ENCODE data around the gene SUPT4H1. TPM values are rescaled to one million over a fixed set of nuclear protein-coding genes. Genes with fewer than 3 reads are reported as not detected.

The SUPT4H1 gene
- total RNA-seq, 1 experiment from 2014 or later: 70.9 TPM

DNA sequence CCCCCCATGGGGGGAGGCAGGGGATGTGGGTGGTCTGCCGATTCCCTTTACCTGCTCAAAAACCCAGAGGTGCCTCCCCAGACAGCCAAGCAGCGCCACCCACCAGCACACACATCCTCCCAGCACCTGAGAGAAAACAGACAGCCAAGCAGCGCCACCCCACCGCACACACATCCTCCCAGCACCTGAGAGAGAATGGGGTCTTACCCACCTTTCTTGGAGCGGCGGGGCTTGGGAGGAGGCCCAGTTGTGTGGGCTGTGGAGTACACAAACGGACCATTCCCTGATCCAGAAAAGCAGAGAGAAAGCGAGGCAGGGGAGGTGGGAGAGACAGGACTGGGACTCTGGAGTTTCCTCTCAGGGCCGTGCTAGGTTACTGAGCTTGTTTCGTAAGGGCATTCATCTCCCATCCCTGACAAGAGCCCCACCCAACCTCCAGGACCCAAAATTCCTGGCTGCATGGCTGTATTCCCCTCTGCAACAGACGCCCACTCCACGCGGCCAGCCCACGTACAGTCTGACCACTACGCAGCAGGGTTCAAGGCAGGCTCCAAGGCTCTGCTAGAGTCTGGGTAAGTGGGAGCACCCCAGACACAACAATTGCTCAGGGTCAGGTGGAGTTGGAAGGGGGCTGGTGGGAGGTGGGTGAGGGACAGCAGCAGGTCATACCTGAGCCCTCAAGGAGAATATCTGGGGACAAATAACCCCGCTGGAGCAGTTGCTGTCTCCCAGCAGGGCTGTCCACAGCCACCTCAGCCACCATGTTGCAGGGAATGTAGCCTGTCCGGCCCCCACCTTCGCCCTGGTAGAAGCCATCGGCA is 45.7 kb downstream of the SUPT4H1 start:
- no peaks in the 10 kb centered on the region for H3K9me3 Mint-ChIP-seq (ENCODE audit: unreplicated experiment)
- no peaks in the 10 kb centered on the region for H3K27me3 ChIP-seq (replicated peaks; ENCODE audit: control insufficient read depth, insufficient read depth, low read length)
- POLR2A ChIA-PET: no interaction called here

DNA sequence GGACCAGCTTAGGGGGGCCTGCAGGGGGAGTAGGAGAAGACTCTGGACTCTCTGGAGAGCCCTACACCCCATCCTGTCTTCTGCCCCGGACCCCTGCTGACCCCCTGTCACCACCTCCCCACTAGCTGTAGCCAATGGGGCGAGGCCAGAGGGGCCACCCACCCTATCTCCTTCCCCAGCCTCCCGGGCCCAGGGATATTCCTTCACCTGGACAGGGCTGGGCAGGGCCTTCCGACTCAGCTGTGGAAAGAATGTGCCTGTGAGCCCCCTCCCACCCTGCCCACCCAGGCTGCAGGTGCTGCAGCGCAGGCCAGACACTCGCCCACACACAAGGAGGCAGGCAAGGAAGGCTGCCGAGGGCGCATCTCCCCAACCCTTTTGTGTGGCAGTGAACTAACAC is 46.4 kb downstream of the SUPT4H1 start:
- Histone ChIP-seq H3K27me3 (replicated peaks; ENCODE audit: control insufficient read depth, insufficient read depth, low read length) (no peaks in the 10 kb centered on the region), H3K36me3 (ENCODE audit: control insufficient read depth, insufficient read depth, low read length) (no peaks in the 10 kb centered on the region), H3K4me1 (no peaks in the 10 kb centered on the region), H3K4me3 (ENCODE audit: low read depth, low read length) (no peak overlapping the region), H3K9me3 (no peaks in the 10 kb centered on the region)
- H3K9me3 Mint-ChIP-seq (ENCODE audit: unreplicated experiment): no peaks in the 10 kb centered on the region
- H3K27me3 Mint-ChIP-seq (ENCODE audit: insufficient read depth, unreplicated experiment): no peaks in the 10 kb centered on the region
- no peak for TF ChIP-seq CTCF (IDR thresholded peaks at IDR 0.05; ENCODE audit: insufficient read depth in 1 of 2, low read depth in 1 of 2, low read length in 1 of 2, severe bottlenecking in 1 of 2, unreplicated experiment in 1 of 2)
- DNase-seq: no peak
- no peak overlapping the region for H3K27ac Mint-ChIP-seq (ENCODE audit: unreplicated experiment)
- no peak overlapping the region for H3K4me3 Mint-ChIP-seq (ENCODE audit: unreplicated experiment)
- peaks cover 5% of the 10 kb centered on the region for H3K4me1 Mint-ChIP-seq (ENCODE audit: low read depth, unreplicated experiment)
- no peaks in the 10 kb centered on the region for H3K36me3 Mint-ChIP-seq (ENCODE audit: insufficient read depth, unreplicated experiment)
- BruUV-seq (replicated peaks): no TSS peak
- intact Hi-C loops (cut with micrococcal nuclease; ENCODE audit: unreplicated experiment): no loop called here
- CTCF ChIA-PET: interaction anchor here (0.8 to 3.2 kb wide), 4 partner anchors 12 to 134 kb away, joined by 5 to 16 read pairs (median 10); partner anchors contain the start of genes MPO and RNF43
- POLR2A ChIA-PET: no interaction called here

More for the DNA sequence above, 45.7 kb downstream of the SUPT4H1 start:
- BruUV-seq (replicated peaks): no TSS peak
- H3K4me1 ChIP-seq: no peaks in the 10 kb centered on the region
- H3K9me3 ChIP-seq: no peaks in the 10 kb centered on the region
- peaks cover 5% of the 10 kb centered on the region for H3K4me1 Mint-ChIP-seq (ENCODE audit: low read depth, unreplicated experiment)
- intact Hi-C loops (cut with micrococcal nuclease; ENCODE audit: unreplicated experiment): no loop called here
- TF ChIP-seq CTCF (IDR thresholded peaks at IDR 0.05; ENCODE audit: insufficient read depth in 1 of 2, low read depth in 1 of 2, low read length in 1 of 2, severe bottlenecking in 1 of 2, unreplicated experiment in 1 of 2): no peak
- H3K36me3 ChIP-seq (ENCODE audit: control insufficient read depth, insufficient read depth, low read length): no peaks in the 10 kb centered on the region
- no peak for DNase-seq
- H3K27me3 Mint-ChIP-seq (ENCODE audit: insufficient read depth, unreplicated experiment): no peaks in the 10 kb centered on the region
- no peak overlapping the region for H3K4me3 ChIP-seq (ENCODE audit: low read depth, low read length)
- CTCF ChIA-PET: interaction anchor here (0.5 to 3.2 kb wide), 3 partner anchors 11 to 144 kb away, joined by 5 to 16 read pairs (median 7); no protein-coding TSS in a partner anchor
- no peaks in the 10 kb centered on the region for H3K36me3 Mint-ChIP-seq (ENCODE audit: insufficient read depth, unreplicated experiment)
- no peak overlapping the region for H3K27ac Mint-ChIP-seq (ENCODE audit: unreplicated experiment)
- H3K4me3 Mint-ChIP-seq (ENCODE audit: unreplicated experiment): no peak overlapping the region

GRCh38 chr17:58304750-58305486 is 47.1 kb downstream of the SUPT4H1 start:
- Mint-ChIP-seq H3K4me1 (ENCODE audit: low read depth, unreplicated experiment) (peaks cover 5% of the 10 kb centered on the region), H3K36me3 (ENCODE audit: insufficient read depth, unreplicated experiment) (no peaks in the 10 kb centered on the region), H3K27me3 (ENCODE audit: insufficient read depth, unreplicated experiment) (no peaks in the 10 kb centered on the region), H3K4me3 (ENCODE audit: unreplicated experiment) (no peak overlapping the region), H3K9me3 (ENCODE audit: unreplicated experiment) (no peaks in the 10 kb centered on the region), H3K27ac (ENCODE audit: unreplicated experiment) (no peak overlapping the region)
- H3K27me3 ChIP-seq (replicated peaks; ENCODE audit: control insufficient read depth, insufficient read depth, low read length): no peaks in the 10 kb centered on the region
- no TSS peak for BruUV-seq (replicated peaks)
- POLR2A ChIA-PET: no interaction called here
- no peaks in the 10 kb centered on the region for H3K4me1 ChIP-seq
- no peak for TF ChIP-seq CTCF (IDR thresholded peaks at IDR 0.05; ENCODE audit: insufficient read depth in 1 of 2, low read depth in 1 of 2, low read length in 1 of 2, severe bottlenecking in 1 of 2, unreplicated experiment in 1 of 2)
- H3K9me3 ChIP-seq: no peaks in the 10 kb centered on the region
- H3K4me3 ChIP-seq (ENCODE audit: low read depth, low read length): no peak overlapping the region
- intact Hi-C loops (cut with micrococcal nuclease; ENCODE audit: unreplicated experiment): loop anchor here (1.0 kb wide), 1 partner anchor 142 kb away; no protein-coding TSS in a partner anchor
- no peak for DNase-seq
- H3K36me3 ChIP-seq (ENCODE audit: control insufficient read depth, insufficient read depth, low read length): no peaks in the 10 kb centered on the region
- CTCF ChIA-PET: interaction anchor here (0.8 to 2.1 kb wide), 5 partner anchors 11 to 135 kb away, joined by 3 to 11 read pairs (median 5); partner anchors contain the start of genes MPO and RNF43
